EL (cell line): Measurements from ENCODE around the gene PPP1R26.
"Not testable (repeated sequence)": the region's sequence is repeated elsewhere in the genome, so short reads cannot be mapped to it uniquely, and the experiment has no call there.

Source experiments
- DNase-seq: peaks from one replicate; pipeline ENCODE4 v3.0.0-alpha.2; 2016

The PPP1R26 gene

DNA sequence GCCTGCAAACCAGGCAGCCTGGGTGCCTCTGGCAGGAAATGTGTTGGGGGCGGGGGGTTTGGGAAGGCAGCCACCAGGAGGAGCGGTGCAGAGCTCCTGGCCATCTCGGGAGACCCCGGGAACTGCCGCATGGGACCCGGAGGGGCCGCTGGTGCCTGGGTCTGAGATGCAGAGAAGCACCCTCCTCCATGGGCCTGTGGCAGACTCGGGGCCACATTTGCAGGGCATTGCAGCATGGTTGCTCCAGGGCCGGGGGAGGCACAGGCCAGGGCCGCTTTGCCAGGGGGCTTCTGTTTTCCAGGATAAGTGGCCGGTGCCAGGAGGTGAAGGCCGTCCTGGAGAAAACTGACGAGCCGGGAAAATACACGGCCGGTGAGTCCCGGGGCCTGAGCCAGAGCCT is 43.3 kb downstream of the PPP1R26 start:
- no peak for DNase-seq

DNA sequence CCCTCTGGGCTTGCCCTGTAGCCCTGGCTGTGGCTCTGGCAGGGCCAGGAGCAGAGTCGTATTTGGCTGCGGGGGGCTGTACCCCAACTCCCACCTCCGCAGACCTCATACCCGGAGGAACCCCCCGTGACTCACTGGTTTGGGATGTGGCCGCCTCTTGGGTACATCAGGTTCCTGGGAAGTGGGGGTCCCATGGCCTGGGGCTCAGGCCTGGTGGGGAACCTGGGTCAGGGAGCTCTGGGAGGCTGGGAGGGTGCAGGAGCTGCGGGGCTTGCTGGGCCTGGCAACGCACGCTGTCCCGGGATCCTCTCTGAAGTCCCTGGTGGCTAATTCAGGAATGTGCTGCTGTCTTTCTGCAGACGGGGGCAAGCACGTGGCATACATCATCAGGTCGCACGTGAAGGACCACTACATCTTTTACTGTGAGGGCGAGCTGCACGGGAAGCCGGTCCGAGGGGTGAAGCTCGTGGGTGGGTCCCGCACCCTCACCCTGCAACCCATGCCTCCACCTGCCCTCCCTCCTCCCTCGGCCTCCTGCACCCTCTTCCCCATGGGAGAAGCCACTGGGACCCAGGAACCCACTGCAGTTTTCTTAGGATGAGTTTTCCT is 44.0 kb downstream of the PPP1R26 start:
- no peak for DNase-seq

DNA sequence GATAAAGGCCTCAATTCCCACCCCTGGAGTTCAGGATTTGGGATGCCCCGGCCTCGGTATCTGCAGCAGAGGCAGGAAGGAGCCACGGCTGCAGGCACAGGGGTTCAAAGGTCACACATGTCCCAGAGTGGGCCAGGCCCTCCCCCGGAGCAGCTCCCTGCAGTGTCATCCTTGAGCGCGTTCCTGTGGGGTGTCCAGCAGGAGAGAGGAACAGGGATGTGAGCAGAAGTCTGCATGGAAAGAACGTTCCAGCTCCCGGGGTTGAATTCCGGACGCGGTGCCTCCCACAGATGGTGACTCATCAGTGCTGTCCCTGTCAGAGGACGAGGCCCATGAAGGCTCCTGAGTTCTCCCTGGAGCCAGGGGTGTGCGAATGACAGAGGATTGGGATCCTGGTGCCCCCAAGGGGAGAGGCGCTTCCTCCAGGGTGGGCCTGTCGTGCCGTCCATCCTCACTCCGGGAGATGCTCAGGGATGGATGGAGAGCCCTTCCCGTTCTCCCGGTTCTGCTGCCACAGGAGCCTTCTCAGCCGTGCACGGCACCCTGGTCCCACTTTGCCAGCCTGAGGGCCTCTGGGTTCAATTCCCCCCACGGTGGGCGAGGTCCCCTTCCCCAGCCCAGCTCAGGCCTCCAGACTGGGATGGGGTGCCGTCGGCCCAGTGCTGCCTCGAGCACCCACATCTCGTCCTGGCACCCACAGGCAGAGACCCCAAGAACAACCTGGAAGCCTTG is 44.7 kb downstream of the PPP1R26 start:
- DNase-seq = peak; percentile 34

DNA sequence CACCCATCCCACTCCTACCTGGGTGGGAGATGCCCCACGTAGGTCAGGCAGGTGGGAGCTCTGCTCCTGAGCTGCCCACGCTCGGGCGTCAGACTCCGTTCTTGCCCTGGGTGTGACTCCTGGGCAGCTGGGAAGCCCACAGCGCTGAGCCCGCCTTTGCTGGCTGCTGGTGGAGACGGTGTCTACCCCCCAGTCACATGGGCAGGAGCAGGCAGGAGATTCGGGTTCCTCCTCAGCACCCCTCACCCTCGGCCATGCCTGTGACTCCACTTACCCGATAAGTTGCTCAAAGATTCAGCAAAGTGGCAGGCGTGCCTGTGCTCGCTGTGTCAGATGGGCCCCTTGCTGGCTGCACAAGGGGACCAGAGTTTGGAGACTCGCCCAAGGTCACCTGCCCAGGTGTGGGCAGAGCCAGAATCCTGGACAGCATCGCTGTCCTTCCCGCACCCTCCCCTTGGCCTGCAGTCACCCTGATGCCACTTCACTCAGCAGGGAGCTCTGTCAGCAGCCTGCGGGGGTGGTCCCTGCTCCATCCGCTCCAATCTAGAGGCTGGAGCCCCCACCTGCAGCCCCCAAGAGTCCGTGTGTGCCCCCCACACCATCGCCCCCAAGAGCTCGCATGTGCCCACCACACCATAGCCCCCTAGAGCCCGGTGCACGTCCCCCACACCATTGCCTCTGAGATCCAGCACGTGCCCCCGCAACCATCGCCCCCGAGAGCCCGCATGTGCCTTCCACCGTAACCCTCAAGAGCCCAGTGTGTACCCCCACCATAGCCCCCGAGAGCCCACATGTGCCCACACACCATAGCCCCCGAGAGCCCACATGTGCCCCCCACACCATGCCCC is 45.9 kb downstream of the PPP1R26 start:
- DNase-seq = no peak

DNA sequence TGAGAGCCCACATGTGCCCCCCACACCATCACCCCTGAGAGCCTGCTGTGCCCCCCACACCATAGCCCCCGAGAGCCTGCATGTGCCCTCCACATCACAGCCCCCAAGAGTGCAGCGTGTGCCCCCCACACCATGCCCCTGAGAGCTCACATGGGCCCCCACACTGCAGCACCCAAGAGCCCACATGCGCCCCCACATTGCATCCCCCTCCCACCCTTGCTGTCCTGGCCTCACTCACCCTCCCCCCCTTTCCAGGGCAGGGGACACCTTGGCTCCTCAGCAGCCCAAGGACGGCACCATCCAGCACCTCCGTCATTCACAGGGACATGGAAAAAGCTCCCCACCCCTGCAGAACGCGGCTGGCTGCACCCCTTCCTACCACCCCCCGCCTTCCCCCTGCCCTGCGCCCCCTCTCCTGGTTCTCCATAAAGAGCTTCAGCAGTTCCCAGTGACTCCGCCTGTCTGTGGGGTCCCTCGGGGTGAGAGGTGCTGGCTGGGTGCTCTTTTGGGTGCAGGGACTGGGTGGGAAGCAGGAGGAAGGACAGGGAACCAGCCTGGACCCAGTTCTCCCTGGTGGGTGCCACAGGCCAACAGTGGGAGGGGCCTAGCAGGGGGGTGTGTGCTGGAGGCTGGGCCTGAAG is 46.6 kb downstream of the PPP1R26 start:
- no peak for DNase-seq

DNA sequence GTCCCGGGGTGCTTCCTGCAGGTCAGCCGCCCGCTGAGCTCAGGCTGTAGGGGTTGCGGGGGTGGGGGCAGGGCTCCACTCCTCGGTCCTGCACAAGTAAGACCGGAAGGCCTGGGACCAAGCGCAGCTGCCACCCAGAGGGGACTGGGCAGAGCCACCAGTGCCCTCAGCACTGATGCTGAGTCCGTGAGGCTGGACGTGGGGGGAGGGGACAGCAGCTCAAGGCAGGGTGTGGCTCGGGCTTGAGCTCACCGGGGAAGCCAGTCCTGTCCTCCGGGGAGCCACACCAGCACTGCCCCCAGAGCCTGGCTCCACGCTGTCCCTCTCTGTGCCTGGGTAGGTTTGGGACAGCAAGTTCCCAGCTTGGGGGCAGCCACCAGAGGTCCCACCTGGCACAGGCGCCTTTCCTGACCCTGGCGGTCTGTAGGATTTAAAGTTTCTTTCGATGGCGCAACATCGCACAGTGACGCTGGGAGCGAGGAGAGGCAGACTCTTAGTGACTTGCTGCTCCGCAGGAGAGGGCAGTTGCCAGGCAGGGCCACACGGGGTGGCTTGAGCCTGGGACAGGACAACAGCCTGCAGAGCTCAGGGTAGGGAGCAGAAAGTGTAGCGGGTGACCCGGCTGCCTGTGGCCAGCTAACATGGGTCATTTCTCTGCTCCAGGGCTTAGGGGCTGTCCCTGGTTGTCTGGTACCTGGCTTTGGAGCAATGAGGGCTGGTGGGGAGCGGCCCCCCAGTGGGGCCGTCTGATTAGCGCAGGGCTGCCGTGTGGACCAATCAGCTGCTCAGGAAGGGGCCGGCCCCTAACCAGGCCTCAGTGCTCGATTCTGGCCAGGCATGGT is 47.4 kb downstream of the PPP1R26 start:
- DNase-seq = no peak

DNA sequence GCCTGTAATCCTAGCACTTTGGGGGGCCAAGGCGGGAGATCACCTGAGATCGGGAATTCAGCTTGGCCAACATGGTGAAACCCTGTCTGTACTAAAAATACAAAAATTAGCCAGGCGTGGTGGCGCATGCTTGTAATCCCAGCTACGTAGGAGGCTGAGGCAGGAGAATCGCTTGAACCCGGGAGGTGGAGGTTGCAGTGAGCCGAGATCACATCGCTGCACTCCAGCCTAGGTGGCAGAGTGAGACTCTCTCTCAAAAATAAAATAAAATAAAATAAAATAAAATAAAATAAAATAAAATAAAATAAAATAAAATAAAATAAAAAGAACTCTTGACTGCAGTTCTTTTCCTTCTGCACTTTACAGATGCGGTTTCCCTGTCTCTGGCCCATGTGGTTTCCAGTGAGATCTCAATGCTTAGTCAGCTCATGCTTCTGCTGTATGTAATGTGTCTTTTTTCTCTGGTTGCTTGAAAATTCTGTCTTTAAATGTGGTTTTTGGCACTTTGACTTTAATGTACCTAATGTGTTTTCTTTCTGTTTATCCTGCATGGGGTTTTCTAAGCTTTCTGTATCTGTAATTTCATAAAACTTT is 49.4 kb downstream of the PPP1R26 start:
- DNase-seq = not testable (repeated sequence)

DNA sequence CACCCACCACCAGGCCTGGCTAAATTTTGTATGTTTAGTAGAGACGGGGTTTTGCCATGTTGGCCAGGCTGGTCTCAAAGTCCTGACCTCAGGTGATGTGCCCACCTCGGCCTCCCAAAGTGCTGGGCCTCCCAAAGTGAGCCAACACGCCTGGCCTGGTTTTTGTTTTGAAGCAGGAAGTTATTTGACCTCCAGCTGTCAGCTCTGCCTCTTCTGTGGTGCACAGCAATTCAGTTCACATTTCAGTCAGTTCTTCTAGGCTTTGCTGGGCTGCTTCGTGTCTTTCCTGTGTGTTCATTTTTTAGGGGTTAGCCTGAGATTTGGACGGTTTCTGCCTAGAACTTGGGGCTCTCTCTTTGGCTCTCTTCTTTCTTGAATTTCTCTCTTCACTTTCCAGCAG is 50.6 kb downstream of the PPP1R26 start:
- DNase-seq = no peak

DNA sequence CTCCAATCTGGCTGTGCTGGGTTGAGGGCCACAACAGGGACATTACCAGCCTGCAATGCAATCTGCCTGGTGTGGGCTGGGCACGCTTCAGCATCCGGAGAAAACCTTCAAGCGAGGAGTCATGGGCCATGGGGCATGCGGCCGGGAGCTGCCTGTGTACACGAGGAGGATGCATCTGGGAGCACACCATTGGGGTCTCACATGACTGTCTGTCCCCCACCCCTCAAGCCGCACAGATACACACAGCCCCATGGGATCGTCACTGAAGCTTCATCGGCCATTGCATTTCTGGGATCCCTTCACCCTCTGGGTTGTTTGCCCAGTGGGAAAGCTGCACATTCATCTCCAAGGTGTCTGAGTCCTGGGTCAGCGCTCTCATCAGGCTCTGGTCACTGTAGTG is 51.5 kb downstream of the PPP1R26 start:
- DNase-seq = no peak

DNA sequence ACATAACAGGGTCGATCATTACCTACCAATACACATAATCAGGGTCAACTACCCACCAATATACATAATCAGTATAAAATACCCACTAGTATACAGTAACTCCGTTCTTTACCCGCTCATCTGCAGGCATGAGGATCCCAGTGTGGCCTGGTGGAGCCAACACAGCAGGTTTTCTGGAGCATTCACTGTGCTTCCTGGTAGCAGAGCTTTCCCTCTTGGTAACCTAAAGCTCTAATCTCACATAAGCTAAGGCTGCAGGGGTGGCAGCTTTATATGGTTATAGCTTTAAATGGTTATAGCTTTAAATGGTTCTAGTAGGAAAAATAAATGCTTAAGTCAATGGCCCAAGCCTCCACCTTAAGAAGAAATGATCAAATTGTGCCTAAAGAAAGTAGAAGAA is 53.5 kb downstream of the PPP1R26 start:
- DNase-seq = no peak

DNA sequence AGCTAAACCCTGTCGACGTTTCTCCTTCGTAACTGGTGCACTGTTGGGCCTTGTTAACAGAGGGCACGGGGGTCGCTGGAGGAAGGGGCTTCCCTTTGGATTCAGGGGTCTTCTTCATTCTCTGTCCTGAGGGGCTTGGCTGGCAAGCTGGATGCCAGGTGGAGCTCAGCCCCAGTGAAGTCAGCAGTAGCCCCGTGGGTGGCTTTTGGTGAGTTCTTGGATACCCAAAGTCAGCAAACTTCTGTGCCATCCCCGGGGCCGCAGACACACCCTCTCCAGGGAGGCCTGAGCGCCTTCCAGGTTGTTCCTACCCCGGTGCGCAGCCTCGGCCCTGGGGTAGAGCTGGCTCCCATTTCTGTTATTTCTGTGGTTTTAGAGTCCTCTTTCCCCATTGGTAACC is 54.1 kb downstream of the PPP1R26 start:
- DNase-seq = no peak

DNA sequence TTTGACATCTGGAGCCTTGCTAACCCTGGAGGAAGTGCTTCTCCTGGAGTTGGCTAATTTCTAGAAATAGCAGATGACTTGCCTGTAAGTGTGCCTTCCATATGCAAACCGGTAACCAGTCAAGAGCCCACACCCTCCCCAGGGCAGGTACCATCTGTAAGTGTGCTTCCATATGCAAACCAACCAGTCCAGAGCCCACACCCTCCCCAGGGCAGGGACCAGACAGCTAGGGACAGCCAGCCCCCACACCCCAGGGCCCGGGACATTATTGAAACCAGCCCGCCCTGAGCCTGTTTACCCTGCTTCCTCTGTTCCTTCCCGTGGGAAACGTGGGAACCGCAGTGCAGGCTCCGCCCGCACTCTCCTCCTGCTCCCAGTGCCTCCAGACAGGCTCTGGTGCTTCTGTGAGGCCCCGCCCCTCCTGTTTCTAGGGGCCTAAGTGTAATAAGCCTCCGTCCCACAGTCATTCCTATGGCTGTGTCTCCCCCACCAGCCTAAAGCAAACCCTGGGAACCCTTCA is 54.7 kb downstream of the PPP1R26 start:
- not testable (repeated sequence) for DNase-seq

DNA sequence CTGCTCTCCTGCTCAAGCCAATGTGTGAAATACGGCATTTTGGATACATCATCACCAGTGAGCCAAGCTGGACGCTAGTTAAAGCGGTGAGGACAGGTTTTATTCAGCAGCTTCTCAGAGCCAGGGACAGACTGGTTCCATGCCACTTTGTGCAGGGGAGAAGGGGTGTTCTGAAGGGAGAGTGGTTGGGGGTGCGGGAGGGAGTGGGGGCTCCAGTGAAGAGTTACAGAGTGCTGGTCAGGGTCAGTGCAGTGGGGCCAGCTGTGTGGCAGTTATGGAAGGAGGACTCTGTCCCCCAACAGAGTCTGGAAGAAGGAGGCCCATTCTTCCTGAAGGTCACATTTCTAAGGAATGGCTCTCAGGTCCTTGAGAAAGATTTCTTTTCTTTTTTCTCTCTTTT is 55.2 kb downstream of the PPP1R26 start:
- not testable (repeated sequence) for DNase-seq

DNA sequence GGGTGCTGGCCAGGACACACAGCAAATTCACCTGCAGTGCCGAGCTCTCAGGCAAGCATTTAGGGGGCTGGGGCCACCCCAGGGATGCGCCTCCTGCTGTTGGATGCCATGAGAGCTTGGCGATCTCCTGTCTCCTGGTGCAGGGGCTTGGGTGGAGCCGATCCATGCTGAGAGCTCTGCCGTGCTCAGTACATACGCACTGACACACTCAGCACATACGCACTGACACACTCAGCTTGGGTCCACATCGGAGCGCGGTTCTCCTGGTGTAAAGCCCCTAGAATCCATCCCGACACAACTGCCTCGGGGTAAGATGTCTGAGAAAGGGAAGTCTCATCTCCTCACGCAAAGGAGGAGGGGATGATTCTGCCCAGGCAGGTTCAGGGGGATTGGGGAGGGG is 56.0 kb downstream of the PPP1R26 start:
- not testable (repeated sequence) for DNase-seq

DNA sequence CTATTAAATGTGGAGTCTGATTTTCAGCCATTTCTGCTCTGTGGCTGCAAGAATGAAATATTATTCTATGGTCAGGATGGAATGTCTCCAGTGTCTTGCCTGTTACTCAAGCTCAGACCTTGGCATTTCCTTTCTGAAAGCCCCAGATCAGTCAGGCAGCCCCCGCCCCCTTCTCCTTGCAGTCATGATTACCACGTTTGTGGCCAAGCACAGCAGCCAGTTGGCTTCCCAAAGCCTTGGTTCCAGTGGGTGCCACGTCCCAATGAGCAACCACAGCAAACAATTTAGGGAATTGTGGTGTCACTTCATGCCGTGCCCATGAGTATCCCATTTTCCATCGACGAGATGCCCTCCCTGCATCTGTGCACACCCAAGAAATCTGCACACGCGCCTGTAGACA is 56.6 kb downstream of the PPP1R26 start:
- DNase-seq = peak; percentile 25
